H1 (cell line): ENCODE measurements around the gene DCDC2B. TPM values are rescaled to one million over a fixed set of nuclear protein-coding genes. Genes with fewer than 3 reads are reported as not detected.

ENCODE experiments used
- CTCF ChIA-PET: fragments of 300-600 bp; sonication (Branson Sonifier 250); formaldehyde crosslinking; loops from one replicate; lab custom pipeline; 2021; ENCODE audit not compliant: partially characterized antibody; lab: Charles Lee
- POLR2A ChIA-PET: fragments of 300-600 bp; sonication (Branson Sonifier 250); formaldehyde crosslinking; loops from one replicate; lab custom pipeline; 2021; ENCODE audit warnings: inconsistent platforms; ENCODE audit not compliant: partially characterized antibody; lab: Charles Lee
- DNase-seq, 2 experiments: peaks; one replicate each; pipeline versions ENCODE4 v3.0.0 to v3.0.0-alpha.2; 2010 to 2022; ENCODE audit warnings: low spot score in 2 of 2, low read depth in 1 of 2, mixed read lengths in 1 of 2
- FAIRE-seq: peaks from 2 replicates; lab custom pipeline; 2011; peaks lifted over from hg19 to GRCh38; lab: Jason Lieb, UNC
- H2AFZ ChIP-seq: 2 replicates; pipeline ENCODE4 v1.8.1; 2012; ENCODE audit warnings: low read length, inconsistent platforms
- H2AK5ac ChIP-seq: 2 replicates; pipeline ENCODE4 v1.6.1; 2013; ENCODE audit warnings: low read depth, low read length
- H2BK120ac ChIP-seq: replicated peaks from 2 replicates; pipeline ENCODE3; 2013; ENCODE audit warnings: low read depth, low read length, inconsistent platforms
- H2BK12ac ChIP-seq: 2 replicates; pipeline ENCODE4 v1.6.1; 2013; ENCODE audit warnings: low read depth, low read length
- H2BK15ac ChIP-seq: 2 replicates; pipeline ENCODE4 v1.6.1; 2013; ENCODE audit warnings: low read length
- H2BK20ac ChIP-seq: 2 replicates; pipeline ENCODE4 v1.6.1; 2013; ENCODE audit warnings: low read length
- H2BK5ac ChIP-seq: 2 replicates; pipeline ENCODE4 v1.6.1; 2013; ENCODE audit warnings: low read depth, low read length
- H3K14ac ChIP-seq: 2 replicates; pipeline ENCODE4 v1.6.1; 2013; ENCODE audit warnings: inconsistent platforms; ENCODE audit not compliant: insufficient read length
- H3K18ac ChIP-seq: 2 replicates; pipeline ENCODE4 v1.6.1; 2013; ENCODE audit warnings: low read length; ENCODE audit errors: extremely low read depth
- H3K23ac ChIP-seq: 2 replicates; pipeline ENCODE4 v1.6.1; 2013; ENCODE audit warnings: inconsistent platforms; ENCODE audit not compliant: insufficient read length
- H3K23me2 ChIP-seq: 2 replicates; pipeline ENCODE4 v1.6.1; 2013; ENCODE audit warnings: low read depth, low read length
- H3K27ac ChIP-seq: 2 replicates; pipeline ENCODE4 v1.6.1; 2011; ENCODE audit warnings: low read depth, low read length, inconsistent platforms
- H3K27me3 ChIP-seq, 4 experiments: replicated peaks in 1 of 4; 1 replicate in 1 of 4; 2 replicates in 3 of 4; pipeline versions ENCODE4 v1.6.1 to v1.8.1; 2011 to 2013; ENCODE audit warnings: low read length in 3 of 4, mild to moderate bottlenecking in 3 of 4, inconsistent platforms in 2 of 4, mixed read lengths in 2 of 4, moderate library complexity in 1 of 4; ENCODE audit not compliant: control insufficient read depth in 3 of 4, insufficient read depth in 3 of 4; ENCODE audit errors: extremely low read depth in 1 of 4
- H3K36me3 ChIP-seq, 4 experiments: 2 replicates each; pipeline versions ENCODE4 v1.6.1 to v1.8.1; 2011 to 2013; ENCODE audit warnings: mild to moderate bottlenecking in 4 of 4, low read length in 3 of 4, moderate library complexity in 2 of 4, control low read depth in 1 of 4, inconsistent platforms in 1 of 4; ENCODE audit not compliant: insufficient read depth in 4 of 4, control insufficient read depth in 2 of 4
- H3K4ac ChIP-seq: replicated peaks from 2 replicates; pipeline ENCODE3; 2013; ENCODE audit warnings: low read length, low read depth, mixed read lengths, inconsistent platforms; ENCODE audit not compliant: insufficient read length
- H3K4me1 ChIP-seq, 4 experiments: replicated peaks in 1 of 4; 1 replicate in 1 of 4; 2 replicates in 3 of 4; pipeline versions ENCODE4 v1.6.1 to v1.8.1; 2011 to 2013; ENCODE audit warnings: low read length in 3 of 4, inconsistent platforms in 2 of 4, mixed read lengths in 1 of 4; ENCODE audit not compliant: insufficient read depth in 4 of 4, control insufficient read depth in 3 of 4
- H3K4me2 ChIP-seq, 2 experiments: 2 replicates each; pipeline versions ENCODE4 v1.6.1 to v1.8.1; 2011 to 2013; ENCODE audit warnings: low read depth in 2 of 2, low read length in 2 of 2, control low read depth in 1 of 2, inconsistent platforms in 1 of 2, mild to moderate bottlenecking in 1 of 2; ENCODE audit not compliant: insufficient read depth in 1 of 2
- H3K4me3 ChIP-seq, 4 experiments: fragments of 200-600, 300-600 bp in 1 of 4; sonication (generic), shearing (Covaris generic), sonication (Bioruptor Twin) in 1 of 4; 2 replicates each; pipeline versions ENCODE4 v1.5.1 to v1.8.1; 2011 to 2016; ENCODE audit warnings: low read length in 4 of 4, low read depth in 3 of 4, control low read depth in 2 of 4, inconsistent platforms in 2 of 4, mild to moderate bottlenecking in 2 of 4, mixed read lengths in 1 of 4, moderate library complexity in 1 of 4; ENCODE audit not compliant: insufficient read depth in 2 of 4; ENCODE audit errors: extremely low read depth in 1 of 4
- H3K56ac ChIP-seq: replicated peaks from 2 replicates; pipeline ENCODE3; 2013; ENCODE audit warnings: low read depth, mild to moderate bottlenecking, mixed read lengths, low read length, inconsistent platforms; ENCODE audit not compliant: insufficient read length
- H3K79me1 ChIP-seq: 2 replicates; pipeline ENCODE4 v1.6.1; 2013; ENCODE audit warnings: low read depth, low read length, control low read depth
- H3K79me2 ChIP-seq, 2 experiments: 2 replicates each; pipeline versions ENCODE4 v1.6.1 to v1.8.1; 2012 to 2013; ENCODE audit warnings: low read length in 2 of 2, mild to moderate bottlenecking in 2 of 2, inconsistent platforms in 1 of 2; ENCODE audit not compliant: insufficient read depth in 2 of 2, control insufficient read depth in 1 of 2
- H3K9ac ChIP-seq, 4 experiments: replicated peaks in 1 of 4; 1 replicate in 1 of 4; 2 replicates in 3 of 4; pipeline versions ENCODE4 v1.6.1 to v1.8.1; 2011 to 2013; ENCODE audit warnings: low read depth in 3 of 4, low read length in 3 of 4, control low read depth in 2 of 4, mild to moderate bottlenecking in 2 of 4, moderate library complexity in 2 of 4, inconsistent platforms in 1 of 4; ENCODE audit errors: extremely low read depth in 1 of 4
- H3K9me3 ChIP-seq, 2 experiments: 2 replicates each; pipeline versions ENCODE4 v1.6.1 to v1.8.1; 2012 to 2013; ENCODE audit warnings: mild to moderate bottlenecking in 2 of 2, moderate library complexity in 2 of 2, control low read depth in 1 of 2, inconsistent platforms in 1 of 2, low read depth in 1 of 2, low read length in 1 of 2, mixed read lengths in 1 of 2; ENCODE audit not compliant: insufficient read depth in 2 of 2
- H4K20me1 ChIP-seq, 2 experiments: replicated peaks in 1 of 2; 2 replicates each; pipeline versions ENCODE3 to v1.8.1; 2011 to 2013; ENCODE audit warnings: inconsistent platforms in 2 of 2, low read length in 2 of 2, mild to moderate bottlenecking in 1 of 2; ENCODE audit not compliant: insufficient read depth in 2 of 2, control insufficient read depth in 1 of 2
- H4K5ac ChIP-seq: 2 replicates; pipeline ENCODE4 v1.6.1; 2013; ENCODE audit warnings: low read length, low read depth, mixed read lengths, inconsistent platforms; ENCODE audit not compliant: insufficient read length
- H4K8ac ChIP-seq: 2 replicates; pipeline ENCODE4 v1.8.0; 2013; ENCODE audit warnings: mild to moderate bottlenecking, moderate library complexity, low read length, inconsistent platforms; ENCODE audit not compliant: insufficient read depth; ENCODE audit errors: extremely low read depth
- H4K91ac ChIP-seq: replicated peaks from 2 replicates; pipeline ENCODE3; 2013; ENCODE audit warnings: low read length, mixed read lengths, inconsistent platforms; ENCODE audit not compliant: insufficient read length
- CREB1 ChIP-seq: IDR thresholded peaks from 2 replicates; pipeline ENCODE4 v1.6.1; 2012; ENCODE audit warnings: inconsistent platforms
- KDM1A ChIP-seq: fragments of 200-600, 300-600 bp; sonication (generic); IDR thresholded peaks from 2 replicates; pipeline ENCODE4 v1.7.1; 2016; ENCODE audit warnings: mild to moderate bottlenecking, low read length, borderline replicate concordance
- MAFK ChIP-seq: IDR thresholded peaks from 2 replicates; pipeline ENCODE4 v1.6.1; 2012; ENCODE audit warnings: low read depth, mild to moderate bottlenecking, improper control_type of control experiment, low read length
- POU5F1 ChIP-seq: IDR thresholded peaks from 2 replicates; pipeline ENCODE4 v1.6.1; 2011; ENCODE audit warnings: low read depth, mild to moderate bottlenecking, low read length, moderate library complexity
- SIRT6 ChIP-seq: IDR thresholded peaks from one replicate; pipeline ENCODE4 v1.7.1; 2012; ENCODE audit warnings: low read length, inconsistent platforms
- TAF1 ChIP-seq: IDR thresholded peaks from 2 replicates; pipeline ENCODE4 v1.6.1; 2011; ENCODE audit warnings: mild to moderate bottlenecking, low read depth, low read length
- USF2 ChIP-seq: IDR thresholded peaks from 2 replicates; pipeline ENCODE4 v1.6.1; 2011; ENCODE audit warnings: low read length, improper control_type of control experiment
- WGBS, 2 experiments: shearing (Covaris generic) in 1 of 2; methylation state at CpG; one replicate each; pipeline versions ENCODE4 v1.1.6 to v1.1.7; 2013 to 2015; ENCODE audit warnings: low lambda C conversion rate in 2 of 2, mixed read lengths in 2 of 2, inconsistent platforms in 1 of 2, low coverage in 1 of 2, missing lambda C conversion rate in 1 of 2; ENCODE audit not compliant: insufficient replicate concordance in 2 of 2, insufficient coverage in 1 of 2, insufficient read length in 1 of 2; ENCODE audit errors: extremely low coverage in 1 of 2, missing lambda C conversion rate in 1 of 2; 5-methylcytosine and 5-hydroxymethylcytosine counted together
- polyA plus RNA-seq, 7 experiments: library from polyadenylated mRNA; depleted of rRNA in 3 of 7; stranded (reverse) in 5 of 7; unstranded in 2 of 7; fragments of >200 nt in 5 of 7; fragments of 200-250 nt in 2 of 7; gene quantifications; 1 replicate in 5 of 7; 2 replicates in 1 of 7; 4 replicates in 1 of 7; pipeline versions ENCODE4 v1.2.1 to v1.2.3, GENCODE V29; 2011 to 2013; ENCODE audit warnings: missing spikeins in 2 of 7, mixed read lengths in 2 of 7
- total RNA-seq: library from RNA; stranded (reverse); fragmentation: NEBNext Ultra II Directional; extraction: Animal tissue kit (Norgen Biotek cat#: 25700); gene quantifications from 2 replicates; pipeline ENCODE4 v1.2.1, GENCODE V29; 2021

DCDC2B gene
- total and polyA plus RNA-seq, 2 of the 8 experiments (the other 6 are each of a cell fraction or from before 2014, with no cell fraction given): not detected

GRCh38 chr1:32199717-32200072 is 9.2 kb upstream of the DCDC2B start:
- Histone ChIP-seq H3K18ac (peak overlapping the region; percentile 79; the same call in 1 of the 2 replicates), H3K4me1 (peaks cover 13 to 28% (median 18%) of the 10 kb centered on the region in 4 experiments), H3K9me3 (no peaks in the 10 kb centered on the region), H2BK15ac (no peak overlapping the region), H4K5ac (no peak overlapping the region), H3K4me2 (peak overlapping the region; percentile 76 to 92), H3K4ac (no peak overlapping the region), H3K27me3 (peaks cover 0 to 4% (median under 1%) of the 10 kb centered on the region in 4 experiments; a peak in 3 of 7 replicates), H2BK12ac (peak overlapping the region; percentile 80; the same call in 1 of the 2 replicates), H3K56ac (no peak overlapping the region), H3K79me1 (0 out of 2 replicates have a peak, but pooled peaks cover 3% of the 10 kb centered on the region), H3K23ac (no peak overlapping the region), H3K9ac (0 out of 7 replicates have a peak overlapping the region, but pooled peaks of 2 of the 4 experiments have one; percentile 6 to 14), H2AFZ (no peak overlapping the region), H2BK20ac (no peak overlapping the region), H4K91ac (no peak overlapping the region), H3K27ac (no peak overlapping the region), H4K8ac (no peak overlapping the region), H3K14ac (no peak overlapping the region), H2AK5ac (no peak overlapping the region), H3K23me2 (peaks cover 9% of the 10 kb centered on the region; the same call in 1 of the 2 replicates), H2BK120ac (no peak overlapping the region), H2BK5ac (peak overlapping the region; percentile 53), H4K20me1 (peaks cover 3 to 5% of the 10 kb centered on the region in 2 experiments), H3K4me3 (peak overlapping the region; percentile 47 to 67 (median 62); a peak in 6 of 8 replicates), H3K36me3 (peaks cover 16 to 30% (median 22%) of the 10 kb centered on the region in 4 experiments; a peak in 7 of 8 replicates), H3K79me2 (no peaks in the 10 kb centered on the region)
- WGBS, 2 experiments: 36% methylated on average over 6 of the region's 6 CpGs; no CpG with 5 or more reads in 1 of the 2 experiments
- TF ChIP-seq MAFK (no peak), KDM1A (no peak), POU5F1 (no peak), TAF1 (no peak), CREB1 (no peak), USF2 (no peak), SIRT6 (no peak)
- FAIRE-seq: no peak
- peak in 1 of 2 experiments; percentile 58 for DNase-seq
- ChIA-PET CTCF (interaction anchor here (0.8 to 4.2 kb wide), 5 partner anchors 12 to 49 kb away, joined by 3 to 25 read pairs (median 6); no protein-coding TSS in a partner anchor), POLR2A (interaction anchor here (0.5 to 21.3 kb wide), 21 partner anchors 9 to 172 kb away, joined by 3 to 332 read pairs (median 7); partner anchors contain the start of genes DCDC2B, FAM229A, HDAC1 and IQCC)
